Transverse colon (tissue), 4 donors: ENCODE data around the gene DCLK3. TPM values are rescaled to one million over a fixed set of nuclear protein-coding genes. Genes with fewer than 3 reads are reported as not detected.

ENCODE experiments used
- DNase-seq: peaks from one replicate; pipeline ENCODE4 v3.0.0-alpha.2; 2019
- H3K27ac ChIP-seq, 4 donors: fragments of 200-600 bp; sonication (generic); 2 replicates each; pipeline ENCODE4 v1.5.1; 2016 to 2018; ENCODE audit warnings: inconsistent platforms in 4 of 4
- H3K27me3 ChIP-seq: fragments of 200-600 bp; sonication (generic); 2 replicates; pipeline ENCODE4 v1.5.1; 2017; ENCODE audit warnings: inconsistent platforms
- H3K36me3 ChIP-seq, 4 donors: fragments of 200-600 bp; sonication (generic); 2 replicates each; pipeline ENCODE4 v1.5.1; 2017 to 2019; ENCODE audit warnings: inconsistent platforms in 4 of 4
- H3K4me1 ChIP-seq, 4 donors: fragments of 200-600 bp; sonication (generic); 2 replicates each; pipeline ENCODE4 v1.5.1; 2017 to 2020; ENCODE audit warnings: inconsistent platforms in 4 of 4
- H3K4me3 ChIP-seq, 4 donors: fragments of 200-600 bp; sonication (generic); 1 replicate in 1 of 4; 2 replicates in 3 of 4; pipeline versions ENCODE4 v1.5.1 to v1.6.1; 2017 to 2019; ENCODE audit warnings: inconsistent platforms in 4 of 4
- H3K9me3 ChIP-seq, 2 donors: fragments of 200-600 bp; sonication (generic); 2 replicates each; pipeline ENCODE4 v1.5.1; 2017 to 2019; ENCODE audit warnings: inconsistent platforms in 2 of 2
- CTCF ChIP-seq, 5 experiments: fragments of 200-600 bp in 3 of 5; fragments of 450-650 bp in 2 of 5; sonication (generic) in 3 of 5; IDR thresholded peaks; 1 replicate in 2 of 5; 2 replicates in 3 of 5; pipeline ENCODE4 v1.5.1; 2016 to 2017; ENCODE audit warnings: antibody characterized with exemption in 5 of 5, inconsistent platforms in 3 of 5, mild to moderate bottlenecking in 2 of 5, moderate library complexity in 1 of 5
- EP300 ChIP-seq: sonication (generic); formaldehyde crosslinking; IDR thresholded peaks from one replicate; pipeline ENCODE4 v1.6.1; 2017; ENCODE audit warnings: antibody characterized with exemption, low read depth
- POLR2A ChIP-seq: fragments of 450-650 bp; IDR thresholded peaks from one replicate; pipeline ENCODE4 v1.6.1; 2016; ENCODE audit warnings: antibody characterized with exemption, mild to moderate bottlenecking, moderate library complexity
- POLR2AphosphoS5 ChIP-seq, 3 donors: sonication (generic); formaldehyde crosslinking; IDR thresholded peaks; one replicate each; pipeline ENCODE4 v1.6.1; 2016; ENCODE audit warnings: antibody characterized with exemption in 3 of 3
- WGBS, 2 donors: methylation state at CpG; one replicate each; pipeline ENCODE4 v1.1.5; 2018; ENCODE audit warnings: low coverage in 1 of 2; 5-methylcytosine and 5-hydroxymethylcytosine counted together
- in situ Hi-C, 4 donors: fragments of 200-750 bp; cut with MboI; loops; one replicate each; pipeline versions ENCODE4 v1.15.0 to v1.15.1; 2017; ENCODE audit warnings: low sequenced_read_pairs in 3 of 4, low pct_ligation_motif_present in 1 of 4, low pct_unique_long_range_greater_than_20kb in 1 of 4
- intact Hi-C: fragments of 100-400 bp; cut with DNase I; formaldehyde crosslinking; loops from one replicate; pipeline ENCODE4 v1.15.1; 2023; ENCODE audit warnings: low total_unique reads
- total RNA-seq, 4 donors: library from RNA; depleted of rRNA; stranded (reverse); fragments of >200 nt; gene quantifications; one replicate each; pipeline ENCODE4 v1.1.0, GENCODE V29; 2016

DCLK3 gene
- total RNA-seq, 4 donors from 2014 or later, result 0.14 TPM; not detected in 3

GRCh38 chr3:36704280-36704679, 60.1 kb downstream of the DCLK3 start:
- no peak for TF ChIP-seq POLR2A
- no peak for TF ChIP-seq POLR2AphosphoS5 (IDR thresholded peaks at IDR 0.05)
- no peak for TF ChIP-seq EP300
- no peak for TF ChIP-seq CTCF (IDR thresholded peaks at IDR 0.05)
- H3K36me3 ChIP-seq, result no peaks in the 10 kb centered on the region
- in situ Hi-C loops, result loop anchor here in 3 of 4 donors (25.0 kb wide), 1 partner anchor 742 kb away; no protein-coding TSS in a partner anchor
- H3K27ac ChIP-seq, result no peak overlapping the region
- H3K4me1 ChIP-seq, result no peaks in the 10 kb centered on the region
- no peak for DNase-seq
- no peaks in the 10 kb centered on the region for H3K27me3 ChIP-seq
- H3K4me3 ChIP-seq, result no peak overlapping the region
- intact Hi-C loops, result no loop called here
- H3K9me3 ChIP-seq, result no peaks in the 10 kb centered on the region
- 40 to 69% methylated on average over 1 to 4 of the region's 4 CpGs for WGBS, 2 donors

- intact Hi-C loops, result no loop called here
- no peak overlapping the region for H3K27ac ChIP-seq
- in situ Hi-C loops, result loop anchor here in 3 of 4 donors (25.0 kb wide), 1 partner anchor 739 kb away; no protein-coding TSS in a partner anchor
- no peaks in the 10 kb centered on the region for H3K4me1 ChIP-seq
- no peak for DNase-seq
- TF ChIP-seq POLR2AphosphoS5 (IDR thresholded peaks at IDR 0.05) (no peak), POLR2A (no peak), CTCF (IDR thresholded peaks at IDR 0.05) (no peak), EP300 (no peak)
- H3K4me3 ChIP-seq, result no peak overlapping the region
- 50% methylated on average over 2 of the region's 2 CpGs for WGBS, 2 donors
- no peaks in the 10 kb centered on the region for H3K36me3 ChIP-seq
- no peaks in the 10 kb centered on the region for H3K9me3 ChIP-seq
- H3K27me3 ChIP-seq, result no peaks in the 10 kb centered on the region
These were observed 63.1 kb downstream of the DCLK3 start for GRCh38 chr3:36701249-36701572.

- no peaks in the 10 kb centered on the region for H3K36me3 ChIP-seq
- in situ Hi-C loops (loop anchor here in 3 of 4 donors (25.0 kb wide), 1 partner anchor 738 kb away; no protein-coding TSS in a partner anchor), intact Hi-C loops (no loop called here)
- WGBS, 2 donors, result 0 to 4% methylated on average over 3 of the region's 3 CpGs
- no peak overlapping the region for H3K27ac ChIP-seq
- DNase-seq, result no peak
- H3K9me3 ChIP-seq, result no peaks in the 10 kb centered on the region
- no peaks in the 10 kb centered on the region for H3K27me3 ChIP-seq
- no peak overlapping the region for H3K4me3 ChIP-seq
- no peaks in the 10 kb centered on the region for H3K4me1 ChIP-seq
- TF ChIP-seq POLR2AphosphoS5 (IDR thresholded peaks at IDR 0.05) (no peak), POLR2A (no peak), CTCF (IDR thresholded peaks at IDR 0.05) (peak; percentile 45 to 58 (median 54)), EP300 (no peak)
These were observed 63.7 kb downstream of the DCLK3 start for GRCh38 chr3:36700537-36701248.

GRCh38 chr3:36698314-36698713, 66.0 kb downstream of the DCLK3 start:
- WGBS, 2 donors, result 46% methylated on average over 3 of the region's 3 CpGs; no CpG with 5 or more reads in 1 of the 2 donors
- in situ Hi-C loops, result loop anchor here in 1 of 4 donors (25.0 kb wide), 1 partner anchor 736 kb away; no protein-coding TSS in a partner anchor
- intact Hi-C loops, result loop anchor here (5.0 kb wide), 1 partner anchor 736 kb away; no protein-coding TSS in a partner anchor

More at GRCh38 chr3:36698314-36698713, 66.0 kb downstream of the DCLK3 start:
- Histone ChIP-seq H3K27me3 (no peaks in the 10 kb centered on the region), H3K9me3 (no peaks in the 10 kb centered on the region), H3K4me1 (no peaks in the 10 kb centered on the region), H3K4me3 (no peak overlapping the region), H3K36me3 (no peaks in the 10 kb centered on the region), H3K27ac (no peak overlapping the region)
- DNase-seq, result no peak
- TF ChIP-seq POLR2A (no peak), CTCF (IDR thresholded peaks at IDR 0.05) (no peak), POLR2AphosphoS5 (IDR thresholded peaks at IDR 0.05) (no peak), EP300 (no peak)
